ENCODE results near the gene BCAS1.

GRCh38 chr20:53982624-53983023, 87.8 kb downstream of the BCAS1 start:
- TF ChIP-seq POLR2A (IDR thresholded peaks at IDR 0.05): no peak
- TF ChIP-seq, protein P1, sequence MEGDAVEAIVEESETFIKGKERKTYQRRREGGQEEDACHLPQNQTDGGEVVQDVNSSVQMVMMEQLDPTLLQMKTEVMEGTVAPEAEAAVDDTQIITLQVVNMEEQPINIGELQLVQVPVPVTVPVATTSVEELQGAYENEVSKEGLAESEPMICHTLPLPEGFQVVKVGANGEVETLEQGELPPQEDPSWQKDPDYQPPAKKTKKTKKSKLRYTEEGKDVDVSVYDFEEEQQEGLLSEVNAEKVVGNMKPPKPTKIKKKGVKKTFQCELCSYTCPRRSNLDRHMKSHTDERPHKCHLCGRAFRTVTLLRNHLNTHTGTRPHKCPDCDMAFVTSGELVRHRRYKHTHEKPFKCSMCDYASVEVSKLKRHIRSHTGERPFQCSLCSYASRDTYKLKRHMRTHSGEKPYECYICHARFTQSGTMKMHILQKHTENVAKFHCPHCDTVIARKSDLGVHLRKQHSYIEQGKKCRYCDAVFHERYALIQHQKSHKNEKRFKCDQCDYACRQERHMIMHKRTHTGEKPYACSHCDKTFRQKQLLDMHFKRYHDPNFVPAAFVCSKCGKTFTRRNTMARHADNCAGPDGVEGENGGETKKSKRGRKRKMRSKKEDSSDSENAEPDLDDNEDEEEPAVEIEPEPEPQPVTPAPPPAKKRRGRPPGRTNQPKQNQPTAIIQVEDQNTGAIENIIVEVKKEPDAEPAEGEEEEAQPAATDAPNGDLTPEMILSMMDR (IDR thresholded peaks at IDR 0.05 in 4 of 5, conservative IDR thresholded peaks at IDR 0.05 in 1 of 5): no peak
